Right kidney (tissue), 1 donor: ENCODE measurements around the gene SMARCA4.
A peak's percentile ranks its signal among the peaks of the same experiment; 100 is the strongest.
"Not testable (repeated sequence)": the region's sequence is repeated elsewhere in the genome, so short reads cannot be mapped to it uniquely, and the experiment has no call there.

Experiments used
- DNase-seq: peaks from one replicate; pipeline ENCODE4 v3.0.0-alpha.2; 2016

The SMARCA4 gene

DNA sequence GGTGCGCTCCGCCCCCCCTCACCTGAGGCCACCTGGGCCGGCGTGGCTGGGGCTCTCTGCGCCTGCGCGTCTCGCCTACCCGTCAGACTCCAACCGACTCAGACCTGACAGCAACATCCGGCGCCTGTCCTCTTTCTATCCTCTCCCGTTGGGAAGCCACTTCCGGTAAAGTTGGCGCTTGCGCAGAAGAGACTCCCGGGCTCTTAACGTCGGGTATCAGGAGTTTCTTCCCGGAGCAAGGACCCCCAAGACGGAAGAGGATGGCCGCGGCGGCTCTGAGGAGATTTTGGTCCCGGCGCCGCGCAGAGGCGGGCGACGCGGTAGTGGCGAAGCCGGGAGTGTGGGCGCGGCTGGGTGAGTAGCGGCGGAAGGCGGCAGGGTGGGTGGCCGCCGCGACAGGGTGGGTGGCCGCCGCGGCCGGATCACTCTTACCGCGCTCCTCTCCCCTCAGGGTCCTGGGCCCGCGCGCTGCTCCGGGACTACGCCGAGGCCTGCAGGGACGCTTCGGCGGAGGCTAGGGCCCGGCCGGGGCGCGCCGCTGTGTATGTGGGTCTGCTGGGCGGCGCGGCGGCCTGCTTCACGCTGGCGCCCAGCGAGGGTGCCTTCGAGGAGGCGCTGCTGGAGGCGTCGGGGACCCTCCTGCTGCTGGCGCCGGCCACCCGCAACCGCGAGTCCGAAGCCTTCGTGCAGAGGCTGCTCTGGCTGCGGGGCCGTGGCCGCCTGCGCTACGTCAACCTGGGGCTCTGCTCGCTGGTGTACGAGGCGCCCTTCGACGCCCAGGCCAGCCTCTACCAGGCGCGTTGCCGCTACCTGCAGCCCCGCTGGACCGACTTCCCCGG is 32.0 kb upstream of the SMARCA4 start, which contains the start of the genes TIMM29 and YIPF2:
TIMM29 (plus strand) TSS at position 249 of the 839 bp plus-strand sequence; CDS start at position 261, 12 bp downstream.
YIPF2 (minus strand) TSS at position 77 of the 839 bp plus-strand sequence. CDS start 229 bp downstream, outside the sequence.
- peak; percentile 93 for DNase-seq

DNA sequence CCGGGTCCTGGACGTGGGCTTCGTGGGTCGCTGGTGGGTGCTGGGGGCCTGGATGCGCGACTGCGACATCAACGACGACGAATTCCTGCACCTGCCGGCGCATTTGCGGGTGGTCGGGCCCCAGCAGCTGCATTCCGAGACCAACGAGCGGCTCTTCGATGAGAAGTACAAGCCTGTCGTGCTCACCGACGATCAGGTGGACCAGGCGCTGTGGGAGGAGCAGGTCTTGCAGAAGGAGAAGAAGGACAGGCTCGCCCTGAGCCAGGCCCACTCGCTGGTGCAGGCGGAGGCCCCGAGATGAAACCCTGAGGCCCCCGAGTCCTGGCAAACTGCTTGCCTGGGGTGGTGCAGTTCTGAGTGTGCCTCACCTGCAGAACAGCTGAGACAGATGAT is 31.4 kb upstream of the SMARCA4 start:
- DNase-seq: no peak

DNA sequence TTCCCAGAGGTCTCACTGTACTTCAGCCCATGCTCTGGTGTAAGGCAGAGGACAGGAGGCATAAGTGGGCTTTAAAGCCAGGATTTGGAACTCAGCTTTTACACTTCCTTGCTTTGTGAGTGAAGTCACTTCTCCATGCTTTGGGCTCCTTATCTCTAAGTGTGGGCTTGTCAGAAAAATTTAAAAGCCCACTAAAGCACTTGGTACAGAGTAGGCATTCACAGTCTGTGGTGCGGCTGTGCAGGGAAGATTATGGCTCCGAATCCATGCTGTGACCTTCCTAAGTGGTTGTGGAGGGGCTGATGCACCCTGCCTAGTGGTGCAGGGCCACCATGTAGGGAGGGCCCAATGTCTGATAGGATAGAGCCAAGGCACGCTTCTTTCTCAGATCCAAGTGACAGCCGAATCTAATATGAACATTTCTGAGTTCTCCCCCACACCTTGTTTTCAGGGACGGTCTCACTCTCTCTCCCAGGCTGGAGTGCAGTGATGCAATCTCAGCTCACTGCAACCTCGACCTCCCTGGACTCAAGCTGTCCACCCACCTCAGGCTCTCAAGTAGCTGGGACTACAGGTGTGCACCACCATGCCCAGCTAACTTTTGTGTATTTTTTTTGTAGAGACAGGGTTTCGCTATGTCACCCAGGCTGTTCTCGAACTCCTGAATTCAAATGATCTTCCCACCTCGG is 25.3 kb upstream of the SMARCA4 start:
- DNase-seq: no peak

DNA sequence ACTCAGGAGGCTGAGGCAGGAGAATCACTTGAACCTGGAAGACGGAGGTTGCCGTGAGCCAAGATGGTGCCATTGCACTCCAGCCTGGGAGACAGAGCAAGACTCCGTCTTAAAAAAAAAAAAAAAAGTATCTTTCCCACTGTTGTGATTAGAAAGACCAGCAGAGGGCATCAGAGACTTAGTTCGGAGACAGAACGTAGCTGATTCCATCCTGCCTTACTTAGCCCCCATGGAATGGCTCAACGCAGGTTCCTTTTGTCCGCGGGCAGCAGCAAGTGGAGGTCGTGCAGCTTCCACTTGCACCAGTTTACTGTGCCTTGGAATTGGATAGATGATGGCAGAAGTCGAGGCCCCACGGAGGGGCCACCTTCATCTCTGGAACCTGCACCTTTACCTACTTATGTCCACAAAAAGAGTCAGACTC is 24.2 kb upstream of the SMARCA4 start:
- DNase-seq: peak; percentile 71

DNA sequence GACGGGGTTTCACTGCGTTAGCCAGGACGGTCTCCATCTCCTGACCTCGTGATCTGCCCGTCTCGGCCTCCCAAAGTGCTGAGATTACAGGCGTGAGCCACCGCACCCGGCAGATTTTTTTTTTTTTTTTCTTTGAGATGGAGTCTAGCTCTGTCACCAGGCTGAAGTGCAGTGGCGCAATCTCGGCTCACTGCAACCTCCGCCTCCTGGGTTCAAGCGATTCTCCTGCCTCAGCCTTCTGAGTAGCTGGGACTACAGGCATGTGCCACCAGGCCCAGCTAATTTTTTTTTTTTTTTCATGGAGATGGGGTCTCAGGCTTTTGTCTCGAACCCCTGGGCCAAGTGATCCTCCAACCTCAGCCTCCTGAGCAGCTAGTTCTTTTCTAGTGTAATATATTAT is 19.2 kb upstream of the SMARCA4 start:
- DNase-seq: not testable (repeated sequence)

DNA sequence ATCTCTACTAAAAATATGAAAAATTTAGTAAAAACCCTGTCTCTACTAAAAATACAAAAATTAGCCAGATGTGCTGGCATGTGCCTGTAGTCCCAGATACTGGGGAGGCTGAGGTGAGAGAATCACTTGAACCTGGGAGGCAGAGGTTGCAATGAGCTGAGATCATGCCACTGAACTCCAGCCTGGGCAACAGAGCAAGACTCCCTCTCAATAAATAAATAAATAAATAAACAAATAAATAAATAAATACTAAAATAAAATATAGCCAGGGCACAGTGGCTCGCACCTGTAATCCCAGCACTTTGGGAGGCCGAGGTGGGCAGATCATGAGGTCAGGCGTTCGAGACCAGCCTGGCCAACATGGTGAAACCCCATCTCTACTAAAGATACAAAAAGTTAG is 17.4 kb upstream of the SMARCA4 start:
- DNase-seq: not testable (repeated sequence)

DNA sequence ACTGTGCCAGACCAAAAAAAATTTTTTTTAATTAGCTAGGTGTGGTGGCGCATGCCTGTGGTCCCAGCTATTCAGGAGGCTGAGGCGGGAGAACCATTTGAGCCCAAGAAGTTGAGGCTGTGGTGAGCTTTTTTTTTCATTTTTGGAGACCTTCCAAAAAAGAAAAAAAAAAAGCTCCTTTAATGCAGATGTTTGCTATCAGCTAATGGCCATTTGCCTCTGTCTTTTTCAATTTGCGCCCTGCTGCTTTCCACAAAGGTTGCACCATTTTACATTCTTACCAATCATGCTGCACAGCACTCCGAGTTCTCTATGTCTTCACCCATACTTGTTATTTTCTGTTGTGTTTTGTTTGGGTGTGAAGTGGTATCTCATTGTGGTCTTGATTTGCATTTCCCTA is 15.6 kb upstream of the SMARCA4 start:
- no peak for DNase-seq

DNA sequence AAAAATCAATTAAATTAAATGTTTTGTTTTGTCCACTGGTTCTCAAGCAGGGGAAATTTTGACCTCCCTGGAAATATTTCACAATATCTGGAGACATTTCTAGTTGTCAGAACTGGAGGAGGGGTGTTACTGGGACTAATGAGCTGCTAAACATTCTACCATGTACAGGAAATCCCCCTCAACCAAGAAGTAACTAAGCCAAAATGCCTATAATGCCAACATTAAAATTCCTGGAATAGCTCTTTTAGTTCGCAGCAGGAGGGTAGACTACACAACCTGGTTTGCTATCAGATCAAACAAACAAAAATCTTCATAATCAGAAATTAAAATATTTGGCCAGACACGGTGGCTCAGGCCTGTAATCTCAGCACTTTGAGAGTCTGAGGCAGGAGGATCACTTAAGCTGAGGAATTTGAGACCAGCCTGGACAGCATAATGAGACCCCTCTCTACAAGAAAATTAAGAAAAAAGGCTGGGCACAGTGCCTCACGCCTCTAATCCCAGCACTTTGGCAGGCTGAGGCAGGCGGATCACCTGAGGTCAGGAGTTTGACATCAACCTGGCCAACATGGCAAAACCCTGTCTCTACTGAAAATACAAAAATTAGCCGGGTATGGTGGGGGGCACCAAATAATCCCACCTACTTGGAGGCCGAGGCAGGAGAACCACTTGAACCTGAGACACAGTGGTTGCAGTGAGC is 13.7 kb upstream of the SMARCA4 start:
- DNase-seq: no peak

DNA sequence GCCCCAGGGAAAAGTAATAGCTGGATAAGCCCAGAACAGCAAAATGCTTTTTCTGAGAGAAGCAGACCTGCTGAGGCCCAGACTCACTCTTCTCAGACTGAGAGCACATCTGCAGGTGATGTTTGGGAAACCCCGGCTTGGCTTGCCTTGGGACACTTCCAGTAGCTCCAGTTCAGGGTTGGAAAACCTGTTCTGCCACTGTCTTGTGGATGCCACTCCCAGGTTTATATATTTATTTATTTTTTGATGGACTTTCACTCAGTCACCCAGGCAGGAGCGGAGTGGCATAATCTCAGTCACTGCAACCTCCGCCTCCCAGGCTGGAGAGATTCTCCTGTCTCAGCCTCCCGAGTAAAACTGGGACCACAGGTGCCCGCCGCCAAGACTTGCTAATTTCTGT is 8.0 kb upstream of the SMARCA4 start:
- DNase-seq: no peak

DNA sequence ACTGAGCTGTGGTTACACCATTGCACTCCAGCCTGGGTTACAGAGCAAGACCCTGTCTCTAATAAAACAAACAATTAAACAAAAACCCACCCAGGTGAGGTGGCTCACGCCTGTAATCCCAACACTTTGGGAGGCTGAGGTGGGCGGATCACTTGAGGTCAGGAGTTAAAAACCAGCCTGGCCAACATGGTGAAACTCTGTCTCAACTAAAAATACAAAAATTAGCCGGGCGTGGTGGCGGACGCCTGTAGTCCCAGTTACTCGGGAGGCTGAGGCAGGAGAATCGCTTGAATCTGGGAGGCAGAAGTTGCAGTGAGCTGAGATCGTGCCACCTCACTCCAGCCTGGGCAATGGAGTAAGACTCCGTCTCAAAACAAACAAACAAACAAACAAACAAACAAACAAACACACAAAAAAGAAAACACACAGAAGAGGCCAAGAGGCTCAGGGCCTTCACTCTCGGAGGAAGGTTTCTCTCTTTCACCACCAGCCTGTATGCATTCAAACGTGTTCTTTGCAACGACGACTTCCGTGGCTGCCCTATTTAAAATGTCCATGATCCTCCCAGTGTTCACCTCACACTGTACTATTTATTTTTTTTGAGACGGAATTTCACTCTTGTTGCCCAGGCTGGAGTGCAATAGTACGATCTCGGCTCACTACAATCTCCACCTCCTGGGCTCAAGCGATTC is 1.4 kb upstream of the SMARCA4 start:
- not testable (repeated sequence) for DNase-seq

DNA sequence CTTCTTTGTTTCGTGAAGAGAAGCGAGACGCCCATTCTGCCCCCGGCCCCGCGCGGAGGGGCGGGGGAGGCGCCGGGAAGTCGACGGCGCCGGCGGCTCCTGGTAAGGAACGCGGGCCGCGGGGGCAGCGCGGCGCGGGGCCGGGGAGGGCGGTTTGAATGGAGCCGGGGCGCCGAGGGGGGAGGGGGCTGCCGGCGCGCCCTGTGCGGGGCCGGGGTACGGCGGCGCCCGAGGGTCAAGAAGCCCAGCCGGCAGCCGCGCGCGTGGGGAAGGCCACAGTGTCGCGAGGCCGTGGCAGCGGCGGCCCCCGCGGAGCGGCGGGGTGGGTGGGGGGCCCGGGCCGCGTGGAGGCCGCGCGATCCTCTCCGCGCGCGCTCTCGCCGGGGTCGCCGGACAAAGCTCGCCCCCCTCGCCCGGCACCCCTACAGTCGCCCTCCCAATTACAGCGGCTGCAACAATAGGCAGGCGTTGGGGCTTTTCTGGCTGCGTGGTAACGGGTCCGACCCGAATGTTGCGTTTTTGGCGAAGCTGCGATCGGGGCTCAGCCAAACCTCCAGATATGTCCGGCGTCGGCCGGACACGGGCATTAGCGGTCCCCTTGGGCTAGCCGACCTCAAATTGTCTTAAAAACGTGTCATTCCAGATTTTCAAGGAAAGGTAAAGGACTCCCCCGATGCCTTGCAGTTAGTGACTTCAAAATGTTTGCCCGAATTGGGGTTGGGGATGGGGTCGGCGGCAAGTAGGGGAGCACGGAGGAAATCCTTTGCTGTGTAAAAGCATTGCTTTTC is 437 bp downstream of the SMARCA4 start:
- DNase-seq: peak; percentile 72

DNA sequence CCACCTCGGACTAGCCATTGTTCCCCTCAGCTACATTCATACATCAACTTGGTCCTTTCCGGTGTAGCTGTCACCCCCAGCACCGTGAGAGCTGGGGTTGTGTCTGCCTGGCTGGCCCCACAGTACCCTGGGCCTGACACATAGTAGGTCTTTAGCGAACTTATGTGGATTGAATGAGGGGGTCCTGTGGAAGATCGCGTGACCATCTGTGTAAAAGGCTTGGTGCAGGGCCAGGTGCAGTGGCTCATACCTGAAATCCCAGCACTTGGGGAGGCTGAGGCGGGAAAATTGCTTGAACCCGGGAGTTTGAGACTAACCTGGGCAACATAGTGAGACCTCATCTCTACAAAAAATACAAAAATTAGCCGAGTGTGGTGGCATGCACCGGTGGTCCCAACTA is 2.0 kb downstream of the SMARCA4 start:
- no peak for DNase-seq

DNA sequence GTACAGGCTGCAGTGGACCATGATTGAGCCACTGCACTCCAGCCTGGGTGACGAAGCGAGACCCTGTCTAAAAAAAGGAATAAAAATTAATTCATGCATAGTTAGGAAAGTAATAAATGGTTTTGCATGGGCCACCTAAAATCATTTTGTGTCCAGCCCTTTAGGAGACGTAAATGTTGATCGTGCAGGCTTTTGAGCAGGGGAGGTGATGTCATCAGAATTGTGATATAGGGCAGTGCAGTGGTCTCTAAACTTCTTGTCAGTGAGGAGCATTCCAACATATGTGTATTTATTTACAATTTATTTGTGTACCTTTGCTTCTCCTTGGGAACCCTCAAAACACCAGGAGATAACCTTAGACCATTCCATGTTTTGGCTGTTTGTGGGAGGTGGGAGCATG is 3.0 kb downstream of the SMARCA4 start:
- DNase-seq: no peak

DNA sequence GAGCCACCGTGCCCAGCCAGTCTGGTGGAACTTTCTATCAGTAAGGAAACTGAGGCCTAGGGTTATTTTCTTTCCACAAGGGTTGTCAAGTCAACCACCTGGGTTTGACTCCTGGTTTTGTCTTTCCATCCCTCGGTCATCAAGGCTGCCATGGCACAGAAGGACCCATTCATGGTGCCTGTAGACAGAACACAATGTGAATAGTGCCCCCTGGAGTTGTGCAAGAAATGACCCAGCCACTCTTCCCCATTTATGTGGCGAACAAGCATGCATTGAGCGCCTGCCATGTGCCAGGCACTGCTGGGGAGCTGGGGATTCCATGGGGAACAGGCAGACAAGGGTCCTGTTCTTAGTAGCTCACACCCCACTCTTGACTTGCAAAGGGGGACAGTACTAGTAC is 4.1 kb downstream of the SMARCA4 start:
- DNase-seq: no peak

DNA sequence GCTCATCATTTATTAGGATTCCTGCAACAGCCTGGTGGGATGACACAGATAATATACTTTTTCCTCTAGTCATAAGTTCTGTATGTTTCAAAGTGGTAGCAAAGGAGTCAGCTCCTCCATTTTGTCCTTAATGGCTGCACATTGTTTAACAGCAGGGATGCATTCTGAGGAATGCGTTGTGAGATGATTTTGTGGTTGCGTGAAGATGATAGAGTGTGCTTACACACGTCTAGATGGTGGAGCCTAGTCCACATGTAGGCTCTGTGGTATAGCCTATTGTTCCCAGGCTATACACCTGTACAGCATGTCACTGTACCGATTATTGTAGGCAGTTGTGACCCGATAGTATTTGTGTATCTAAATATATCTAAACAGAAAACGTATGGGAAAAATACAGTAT is 4.6 kb downstream of the SMARCA4 start:
- DNase-seq: no peak

DNA sequence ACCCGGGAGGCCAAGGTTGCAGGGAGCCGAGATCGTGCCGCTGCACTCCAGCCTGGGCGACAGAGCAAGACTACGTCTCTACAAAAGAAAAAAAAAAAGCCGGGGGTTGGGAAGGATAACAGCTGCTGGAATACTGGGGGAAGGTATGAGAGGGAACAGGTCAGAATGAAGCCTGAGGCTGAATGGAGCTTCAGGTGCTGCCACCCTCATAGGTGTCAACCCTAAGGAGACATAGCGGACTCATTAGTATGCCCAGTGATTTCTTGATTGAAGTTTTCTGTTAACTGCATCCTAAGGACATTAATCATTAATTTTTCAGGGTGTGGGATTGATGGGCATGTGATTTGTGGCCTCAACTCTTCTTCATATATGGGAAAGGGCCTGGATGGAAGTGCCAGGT is 6.0 kb downstream of the SMARCA4 start:
- DNase-seq: no peak

DNA sequence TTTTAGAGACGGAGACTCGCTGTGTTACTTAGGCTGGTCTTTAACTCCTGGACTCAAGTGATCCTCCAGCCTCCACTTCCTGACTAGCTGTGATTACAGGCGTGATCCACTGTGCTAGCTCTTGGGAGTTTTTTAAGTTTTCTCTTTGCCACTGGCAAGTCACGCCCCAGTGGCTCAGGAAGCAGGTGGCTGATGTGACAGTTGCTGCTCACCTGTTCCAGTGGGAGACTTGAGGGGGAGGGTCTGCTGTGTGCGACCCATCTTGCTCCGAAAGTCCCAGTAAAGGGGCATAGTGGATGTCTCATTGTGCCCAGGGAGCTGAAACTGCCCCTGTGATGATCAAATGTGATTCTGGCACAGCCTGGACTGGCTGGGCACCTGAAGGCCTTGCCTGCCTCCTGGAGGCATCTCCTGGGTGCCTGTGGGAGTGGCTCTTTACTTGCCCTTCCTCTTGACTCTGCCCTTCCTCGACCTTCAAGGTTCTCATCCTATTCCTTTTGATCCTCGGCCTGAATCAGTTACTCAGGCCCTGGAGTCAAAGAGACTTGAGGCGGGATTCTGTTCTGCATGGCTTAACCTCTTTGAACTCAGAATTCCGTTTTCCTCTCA is 7.8 kb downstream of the SMARCA4 start:
- peak; percentile 41 for DNase-seq

DNA sequence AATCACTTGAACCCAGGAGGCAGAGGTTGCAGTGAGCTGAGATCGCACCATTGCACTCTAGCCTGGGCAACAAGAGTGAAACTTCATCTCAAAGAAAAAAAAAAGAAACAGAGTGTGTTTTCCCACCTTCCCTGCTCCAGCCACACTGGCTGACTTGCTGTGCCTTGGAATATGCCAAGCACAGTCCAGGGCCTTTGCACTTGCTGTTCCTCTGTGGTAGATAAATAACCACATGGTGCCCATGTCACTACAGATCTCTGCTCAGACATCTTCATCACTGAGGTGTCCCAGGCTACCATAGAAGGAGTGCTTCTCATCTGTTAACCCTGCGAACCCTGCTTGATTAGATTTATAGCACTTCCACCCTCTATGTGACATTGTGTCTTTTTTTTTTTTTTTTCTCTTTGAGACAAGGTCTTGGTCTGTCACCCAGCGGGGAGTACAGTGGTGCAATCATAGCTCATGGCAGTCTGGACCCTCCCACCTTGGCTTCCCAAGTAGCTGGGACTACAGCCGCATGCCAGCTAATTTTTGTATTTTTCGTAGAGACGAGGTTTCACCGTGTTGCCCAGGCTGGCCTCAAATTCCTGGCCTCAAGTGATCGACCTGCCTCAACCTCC is 10.4 kb downstream of the SMARCA4 start:
- no peak for DNase-seq

DNA sequence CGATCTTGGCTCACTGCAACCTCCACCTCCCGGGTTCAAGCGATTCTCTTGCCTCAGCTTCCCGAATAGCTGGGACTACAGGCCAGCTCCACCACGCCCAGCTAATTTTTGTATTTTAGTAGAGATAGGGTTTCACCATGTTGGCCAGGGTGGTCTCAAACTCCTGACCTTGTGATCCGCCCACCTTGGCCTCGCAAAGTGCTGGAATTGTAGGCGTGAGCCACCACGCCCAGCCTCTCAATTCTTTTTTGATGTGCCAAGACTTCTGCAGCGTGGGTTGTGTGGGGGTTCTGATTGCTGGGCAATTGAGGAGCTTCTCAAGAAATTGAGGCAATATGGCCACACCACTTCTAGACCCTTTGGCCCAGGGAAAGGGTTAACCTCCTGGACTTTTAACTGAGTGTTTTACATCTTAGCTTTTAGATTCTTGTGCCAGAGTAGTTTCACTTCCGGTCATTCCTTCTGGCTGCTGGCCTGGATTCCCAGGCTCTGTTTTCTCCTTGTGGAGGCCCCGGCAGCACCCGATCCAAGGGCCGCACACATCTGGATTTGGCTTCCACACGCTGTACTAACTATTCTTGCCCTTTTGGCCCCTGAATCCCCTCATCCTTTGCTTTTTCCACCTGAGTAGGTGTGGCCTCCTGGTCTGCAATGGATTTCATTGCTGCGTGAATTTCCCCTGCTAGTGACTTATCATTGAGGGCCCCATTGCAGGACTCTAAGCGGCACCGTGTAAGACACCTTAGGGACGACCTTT is 14.7 kb downstream of the SMARCA4 start:
- DNase-seq: no peak
